Measurements from ENCODE around the gene BTBD9.

Gene BTBD9

GRCh38 chr6:38554700-38555413 lies 84.9 kb downstream of the BTBD9 start:
- no peak for DNase-seq (ENCODE audit: low read depth)

GRCh38 chr6:38554014-38554413 lies 85.7 kb downstream of the BTBD9 start:
- no peak for DNase-seq (ENCODE audit: low read depth)

GRCh38 chr6:38552121-38552520 lies 87.6 kb downstream of the BTBD9 start:
- DNase-seq (ENCODE audit: low read depth): no peak

- DNase-seq (ENCODE audit: low read depth): no peak
Measured at GRCh38 chr6:38549795-38550194, 89.9 kb downstream of the BTBD9 start.

- no peak for DNase-seq (ENCODE audit: low read depth)
Measured at GRCh38 chr6:38549180-38549579, 90.5 kb downstream of the BTBD9 start.

GRCh38 chr6:38543022-38543421 lies 96.7 kb downstream of the BTBD9 start:
- DNase-seq (ENCODE audit: low read depth): no peak

GRCh38 chr6:38542031-38542430 lies 97.7 kb downstream of the BTBD9 start:
- DNase-seq (ENCODE audit: low read depth): no peak

- no peak for DNase-seq (ENCODE audit: low read depth)
Measured at GRCh38 chr6:38533064-38533463, 106.7 kb downstream of the BTBD9 start.

GRCh38 chr6:38531134-38531533 lies 108.6 kb downstream of the BTBD9 start:
- DNase-seq (ENCODE audit: low read depth): no peak

- no peak for DNase-seq (ENCODE audit: low read depth)
Measured at GRCh38 chr6:38528196-38528965, 111.3 kb downstream of the BTBD9 start.

GRCh38 chr6:38527371-38527770 lies 112.4 kb downstream of the BTBD9 start:
- DNase-seq (ENCODE audit: low read depth): no peak

- no peak for DNase-seq (ENCODE audit: low read depth)
Measured at GRCh38 chr6:38525888-38526287, 113.8 kb downstream of the BTBD9 start.

GRCh38 chr6:38524436-38525145 lies 115.1 kb downstream of the BTBD9 start:
- DNase-seq (ENCODE audit: low read depth): no peak

- no peak for DNase-seq (ENCODE audit: low read depth)
Measured at GRCh38 chr6:38522322-38522721, 117.4 kb downstream of the BTBD9 start.

- DNase-seq (ENCODE audit: low read depth): no peak
Measured at GRCh38 chr6:38518511-38519304, 121.0 kb downstream of the BTBD9 start.

GRCh38 chr6:38517005-38517404 lies 122.7 kb downstream of the BTBD9 start:
- no peak for DNase-seq (ENCODE audit: low read depth)

- no peak for DNase-seq (ENCODE audit: low read depth)
Measured at GRCh38 chr6:38514399-38514798, 125.3 kb downstream of the BTBD9 start.

- no peak for DNase-seq (ENCODE audit: low read depth)
Measured at GRCh38 chr6:38512211-38512610, 127.5 kb downstream of the BTBD9 start.

- DNase-seq (ENCODE audit: low read depth): no peak
Measured at GRCh38 chr6:38510205-38510604, 129.5 kb downstream of the BTBD9 start.

- no peak for DNase-seq (ENCODE audit: low read depth)
Measured at GRCh38 chr6:38509713-38510112, 130.0 kb downstream of the BTBD9 start.

- no peak for DNase-seq (ENCODE audit: low read depth)
Measured at GRCh38 chr6:38508894-38509293, 130.8 kb downstream of the BTBD9 start.

GRCh38 chr6:38508286-38508685 lies 131.4 kb downstream of the BTBD9 start:
- no peak for DNase-seq (ENCODE audit: low read depth)
